ENCODE measurements around the gene APOL6. TPM values are rescaled to one million over a fixed set of nuclear protein-coding genes. Genes with fewer than 3 reads are reported as not detected.

The APOL6 gene
- total RNA-seq, 1 donor from 2014 or later, result 20.9 TPM

DNA sequence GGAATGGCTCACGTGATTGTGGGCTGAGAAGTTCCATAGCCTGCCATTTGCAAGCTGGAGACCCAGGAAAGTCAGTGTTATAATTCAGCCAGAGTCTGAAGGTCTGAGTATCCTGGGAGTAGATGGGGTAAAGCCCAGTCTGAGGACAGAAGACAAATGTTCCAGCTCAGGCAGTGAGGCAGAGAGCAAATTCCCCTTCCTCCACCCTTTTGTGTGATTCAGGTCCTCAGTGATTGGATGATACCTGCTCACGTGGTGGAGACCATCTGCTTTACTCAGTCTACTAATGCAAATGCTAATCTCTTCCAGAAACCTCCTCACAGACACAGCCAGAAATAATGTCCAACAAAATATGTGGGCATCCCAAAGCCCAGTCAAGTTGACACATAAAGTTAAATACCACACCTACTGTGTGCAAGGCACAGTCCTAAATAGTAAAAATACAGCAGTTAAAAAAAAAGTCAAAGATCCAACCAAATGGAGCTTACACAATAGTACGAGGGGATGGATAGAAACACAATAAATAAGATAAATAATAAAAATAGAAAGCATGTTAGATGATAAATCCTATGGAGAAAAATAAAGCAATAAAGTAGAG, 13.2 kb upstream of the APOL6 start:
- no peak for TF ChIP-seq CTCF (IDR thresholded peaks at IDR 0.05; ENCODE audit: insufficient read depth, low read length, poor library complexity, severe bottlenecking)
- no peak overlapping the region for H3K4me3 ChIP-seq (ENCODE audit: low read depth, low read length)
- no peak for DNase-seq (ENCODE audit: low read depth)
- no peaks in the 10 kb centered on the region for H3K36me3 ChIP-seq (ENCODE audit: control insufficient read depth, insufficient read depth, low read length)
- H3K27me3 ChIP-seq (ENCODE audit: control insufficient read depth, insufficient read depth, low read length), result no peaks in the 10 kb centered on the region

DNA sequence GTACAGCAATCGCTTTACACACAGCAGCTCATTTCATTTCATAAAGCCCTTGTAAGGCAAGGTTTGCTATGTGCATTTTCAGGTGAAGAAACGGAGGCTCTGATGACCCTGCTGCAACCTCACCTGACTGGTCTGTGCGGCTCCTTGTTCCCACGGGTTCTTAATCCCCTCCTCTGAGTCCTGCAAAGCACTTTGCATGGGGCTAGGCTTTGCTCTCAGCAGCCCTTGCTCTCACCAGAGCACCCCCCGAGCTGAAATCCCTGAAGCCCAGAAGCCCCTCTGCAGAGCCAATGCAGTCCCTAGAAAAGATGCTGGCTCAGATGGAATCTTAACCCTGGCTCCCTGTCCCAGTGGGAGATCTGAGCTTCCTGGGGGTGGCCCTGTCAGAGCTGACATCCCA, 11.0 kb upstream of the APOL6 start:
- DNase-seq (ENCODE audit: low read depth), result no peak

DNA sequence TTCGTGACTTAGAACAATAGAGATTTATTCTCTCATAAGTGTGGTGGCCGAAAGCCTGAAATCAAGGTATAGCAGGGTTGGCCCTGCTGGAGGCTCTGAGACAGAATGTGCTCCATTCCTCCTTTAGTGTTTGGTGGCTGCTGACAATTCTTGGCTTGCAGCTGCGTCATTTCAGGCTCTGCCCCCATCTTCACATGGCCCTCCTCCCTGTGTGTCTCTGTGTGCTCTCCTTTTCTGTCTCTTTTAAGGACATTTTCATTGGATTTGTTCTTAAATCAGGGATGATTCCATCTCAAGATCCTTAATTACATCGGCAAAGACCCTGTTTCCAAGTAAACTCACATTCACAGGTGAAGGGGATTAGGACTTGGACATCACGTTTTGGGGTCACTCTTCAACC, 10.2 kb upstream of the APOL6 start:
- no peaks in the 10 kb centered on the region for H3K36me3 ChIP-seq (ENCODE audit: control insufficient read depth, insufficient read depth, low read length)
- no peak for DNase-seq (ENCODE audit: low read depth)
- no peak overlapping the region for H3K4me3 ChIP-seq (ENCODE audit: low read depth, low read length)
- no peak for TF ChIP-seq CTCF (IDR thresholded peaks at IDR 0.05; ENCODE audit: insufficient read depth, low read length, poor library complexity, severe bottlenecking)
- H3K27me3 ChIP-seq (ENCODE audit: control insufficient read depth, insufficient read depth, low read length), result peaks cover 2% of the 10 kb centered on the region

More for the DNA sequence above, 11.0 kb upstream of the APOL6 start:
- Histone ChIP-seq H3K4me3 (ENCODE audit: low read depth, low read length) (no peak overlapping the region), H3K27me3 (ENCODE audit: control insufficient read depth, insufficient read depth, low read length) (peaks cover under 1% of the 10 kb centered on the region), H3K36me3 (ENCODE audit: control insufficient read depth, insufficient read depth, low read length) (no peaks in the 10 kb centered on the region)
- no peak for TF ChIP-seq CTCF (IDR thresholded peaks at IDR 0.05; ENCODE audit: insufficient read depth, low read length, poor library complexity, severe bottlenecking)

DNA sequence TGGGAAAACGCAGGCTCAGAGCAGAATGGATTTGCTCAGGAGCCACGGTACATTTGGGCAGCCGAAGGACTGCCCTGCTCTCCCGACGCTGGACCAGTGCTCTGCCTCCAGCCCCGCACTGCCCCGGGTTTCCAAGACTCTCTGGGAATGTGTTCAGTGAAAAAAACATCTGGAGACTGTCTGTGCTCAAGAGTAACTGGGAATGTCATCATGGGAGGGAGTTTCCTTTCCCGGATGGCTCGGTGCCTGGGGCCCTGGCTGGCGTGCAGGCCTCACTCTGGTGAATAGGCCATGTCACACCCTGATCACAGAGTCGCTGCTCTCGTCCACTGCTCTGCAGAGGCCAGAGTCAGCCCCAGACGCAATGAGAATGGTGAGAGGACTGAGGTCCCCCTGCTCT, 9.8 kb upstream of the APOL6 start:
- no peak for DNase-seq (ENCODE audit: low read depth)
- Histone ChIP-seq H3K27me3 (ENCODE audit: control insufficient read depth, insufficient read depth, low read length) (peaks cover 2% of the 10 kb centered on the region), H3K4me3 (ENCODE audit: low read depth, low read length) (no peak overlapping the region), H3K36me3 (ENCODE audit: control insufficient read depth, insufficient read depth, low read length) (no peaks in the 10 kb centered on the region)
- no peak for TF ChIP-seq CTCF (IDR thresholded peaks at IDR 0.05; ENCODE audit: insufficient read depth, low read length, poor library complexity, severe bottlenecking)

- Histone ChIP-seq H3K4me3 (ENCODE audit: low read depth, low read length) (no peak overlapping the region), H3K27me3 (ENCODE audit: control insufficient read depth, insufficient read depth, low read length) (peaks cover 2% of the 10 kb centered on the region), H3K36me3 (ENCODE audit: control insufficient read depth, insufficient read depth, low read length) (no peaks in the 10 kb centered on the region)
- TF ChIP-seq CTCF (IDR thresholded peaks at IDR 0.05; ENCODE audit: insufficient read depth, low read length, poor library complexity, severe bottlenecking), result no peak
- DNase-seq (ENCODE audit: low read depth), result no peak
Observed at GRCh38 chr22:35641494-35642120, 6.6 kb upstream of the APOL6 start.

DNA sequence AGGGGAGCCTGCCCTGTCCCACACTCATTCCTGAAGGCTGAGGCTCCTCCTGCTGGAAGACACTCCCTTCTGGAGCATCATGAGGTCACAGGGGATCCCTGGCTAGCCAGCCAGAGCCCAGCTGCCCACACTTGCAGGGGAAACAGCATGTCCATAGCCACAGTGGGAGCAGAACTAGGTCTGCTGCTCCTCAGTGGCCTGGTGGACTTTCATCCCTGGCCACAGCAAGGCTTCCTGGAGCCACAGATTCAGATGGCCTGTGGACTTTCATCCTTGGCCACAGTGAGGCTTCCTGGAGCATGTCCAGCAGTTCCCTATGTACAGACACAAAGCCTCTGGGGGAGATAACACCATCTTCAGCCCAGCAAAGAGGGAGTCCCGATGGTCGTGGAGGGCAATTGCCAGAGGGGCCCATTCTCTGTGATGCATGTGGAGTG, 5.9 kb upstream of the APOL6 start:
- no peak for DNase-seq (ENCODE audit: low read depth)
- H3K4me3 ChIP-seq (ENCODE audit: low read depth, low read length), result no peak overlapping the region
- no peaks in the 10 kb centered on the region for H3K36me3 ChIP-seq (ENCODE audit: control insufficient read depth, insufficient read depth, low read length)
- H3K27me3 ChIP-seq (ENCODE audit: control insufficient read depth, insufficient read depth, low read length), result peaks cover 2% of the 10 kb centered on the region
- no peak for TF ChIP-seq CTCF (IDR thresholded peaks at IDR 0.05; ENCODE audit: insufficient read depth, low read length, poor library complexity, severe bottlenecking)
